Measurements from ENCODE around the gene CPNE8.

DNA sequence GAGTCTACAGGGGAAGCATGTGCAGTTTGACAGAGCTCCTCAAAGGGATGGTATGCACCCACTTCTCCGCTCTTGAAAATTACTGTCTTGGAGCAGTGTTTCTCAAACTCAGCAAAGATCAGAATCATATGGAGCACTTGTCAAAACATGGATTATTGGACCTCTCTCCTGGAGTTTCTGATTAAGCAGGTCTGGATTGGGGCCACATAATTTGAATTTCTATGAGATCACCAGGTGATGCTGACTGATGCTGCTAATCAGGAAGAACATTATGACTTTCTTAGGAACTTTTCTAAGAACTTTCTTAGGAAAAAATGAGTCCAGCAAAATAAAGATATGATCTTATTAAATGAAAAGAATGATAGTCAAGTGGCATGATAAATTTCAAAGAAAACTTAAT lies 144.3 kb downstream of the CPNE8 start:
- TF ChIP-seq, protein P1, sequence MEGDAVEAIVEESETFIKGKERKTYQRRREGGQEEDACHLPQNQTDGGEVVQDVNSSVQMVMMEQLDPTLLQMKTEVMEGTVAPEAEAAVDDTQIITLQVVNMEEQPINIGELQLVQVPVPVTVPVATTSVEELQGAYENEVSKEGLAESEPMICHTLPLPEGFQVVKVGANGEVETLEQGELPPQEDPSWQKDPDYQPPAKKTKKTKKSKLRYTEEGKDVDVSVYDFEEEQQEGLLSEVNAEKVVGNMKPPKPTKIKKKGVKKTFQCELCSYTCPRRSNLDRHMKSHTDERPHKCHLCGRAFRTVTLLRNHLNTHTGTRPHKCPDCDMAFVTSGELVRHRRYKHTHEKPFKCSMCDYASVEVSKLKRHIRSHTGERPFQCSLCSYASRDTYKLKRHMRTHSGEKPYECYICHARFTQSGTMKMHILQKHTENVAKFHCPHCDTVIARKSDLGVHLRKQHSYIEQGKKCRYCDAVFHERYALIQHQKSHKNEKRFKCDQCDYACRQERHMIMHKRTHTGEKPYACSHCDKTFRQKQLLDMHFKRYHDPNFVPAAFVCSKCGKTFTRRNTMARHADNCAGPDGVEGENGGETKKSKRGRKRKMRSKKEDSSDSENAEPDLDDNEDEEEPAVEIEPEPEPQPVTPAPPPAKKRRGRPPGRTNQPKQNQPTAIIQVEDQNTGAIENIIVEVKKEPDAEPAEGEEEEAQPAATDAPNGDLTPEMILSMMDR (IDR thresholded peaks at IDR 0.05): no peak
- TF ChIP-seq POLR2A (IDR thresholded peaks at IDR 0.05): no peak
